SU-DHL-6 (cell line): ENCODE results near the gene HPS4.

Experiments
- H2AFZ ChIP-seq: fragments of 200-600 bp; sonication (generic); 2 replicates; pipeline ENCODE4 v1.6.1; 2014; ENCODE audit warnings: low read depth, mild to moderate bottlenecking, moderate library complexity, mixed read lengths, antibody characterized with exemption, low read length; ENCODE audit not compliant: severe bottlenecking
- H3F3A ChIP-seq: fragments of 200-600 bp; shearing (Covaris generic); 2 replicates; pipeline ENCODE4 v1.6.0; 2016; ENCODE audit warnings: antibody characterized with exemption, mild to moderate bottlenecking; ENCODE audit not compliant: insufficient read depth
- H3K27ac ChIP-seq: fragments of 200-600 bp; sonication (generic); 2 replicates; pipeline ENCODE4 v1.5.1; 2016; ENCODE audit warnings: low read depth, mild to moderate bottlenecking, low read length, moderate library complexity, mixed read lengths
- H3K27me3 ChIP-seq: fragments of 200-600 bp; sonication (generic), shearing (Covaris generic); 2 replicates; pipeline ENCODE4 v1.6.0; 2014; ENCODE audit warnings: mild to moderate bottlenecking, low read length
- H3K36me3 ChIP-seq: fragments of 200-600 bp; sonication (generic); 2 replicates; pipeline ENCODE4 v1.6.1; 2014; ENCODE audit warnings: mild to moderate bottlenecking, low read length, mixed read lengths
- H3K4me2 ChIP-seq: fragments of 300-600, 200-600 bp; shearing (Covaris generic), sonication (generic); 2 replicates; pipeline ENCODE4 v1.6.0; 2014; ENCODE audit warnings: low read length, low read depth, mild to moderate bottlenecking; ENCODE audit not compliant: poor library complexity, severe bottlenecking
- H3K4me3 ChIP-seq: fragments of 200-600 bp; sonication (generic); 2 replicates; pipeline ENCODE4 v1.5.1; 2014; ENCODE audit warnings: antibody characterized with exemption, low read length, mild to moderate bottlenecking, mixed read lengths; ENCODE audit not compliant: insufficient read depth, poor library complexity, severe bottlenecking
- H3K79me2 ChIP-seq: fragments of 200-600 bp; sonication (generic); 2 replicates; pipeline ENCODE4 v1.6.1; 2014; ENCODE audit warnings: mild to moderate bottlenecking, low read length, moderate library complexity; ENCODE audit not compliant: insufficient read depth
- H3K9ac ChIP-seq: fragments of 200-600 bp; sonication (generic); 2 replicates; pipeline ENCODE4 v1.7.0; 2014; ENCODE audit warnings: mild to moderate bottlenecking, low read length
- H3K9me2 ChIP-seq: fragments of 200-600 bp; sonication (generic); replicated peaks from 2 replicates; pipeline ENCODE4 v1.6.1; 2014; ENCODE audit warnings: low read length; ENCODE audit not compliant: insufficient read depth
- H3K9me3 ChIP-seq: fragments of 200-600 bp; sonication (generic); 2 replicates; pipeline ENCODE4 v1.6.1; 2014; ENCODE audit warnings: low read length, mixed read lengths; ENCODE audit not compliant: insufficient read depth
- H4K20me1 ChIP-seq: fragments of 200-600 bp; sonication (generic); 2 replicates; pipeline ENCODE4 v1.6.1; 2014; ENCODE audit warnings: low read depth, mild to moderate bottlenecking, antibody characterized with exemption, low read length, moderate library complexity, mixed read lengths
- EZH2phosphoT487 ChIP-seq: fragments of 200-600 bp; sonication (generic), shearing (Covaris generic); conservative IDR thresholded peaks from 2 replicates; pipeline ENCODE4 v1.6.1; 2018; ENCODE audit warnings: mild to moderate bottlenecking, antibody characterized with exemption, low read length, moderate library complexity, mixed read lengths
- TF ChIP-seq, protein P1 (sequence below): fragments of 200-600 bp; sonication (generic); IDR thresholded peaks from one replicate; pipeline ENCODE4 v1.5.1; 2017; ENCODE audit warnings: antibody characterized with exemption, mild to moderate bottlenecking, low read length, moderate library complexity; ENCODE audit not compliant: insufficient read depth, poor library complexity, severe bottlenecking

HPS4 gene

DNA sequence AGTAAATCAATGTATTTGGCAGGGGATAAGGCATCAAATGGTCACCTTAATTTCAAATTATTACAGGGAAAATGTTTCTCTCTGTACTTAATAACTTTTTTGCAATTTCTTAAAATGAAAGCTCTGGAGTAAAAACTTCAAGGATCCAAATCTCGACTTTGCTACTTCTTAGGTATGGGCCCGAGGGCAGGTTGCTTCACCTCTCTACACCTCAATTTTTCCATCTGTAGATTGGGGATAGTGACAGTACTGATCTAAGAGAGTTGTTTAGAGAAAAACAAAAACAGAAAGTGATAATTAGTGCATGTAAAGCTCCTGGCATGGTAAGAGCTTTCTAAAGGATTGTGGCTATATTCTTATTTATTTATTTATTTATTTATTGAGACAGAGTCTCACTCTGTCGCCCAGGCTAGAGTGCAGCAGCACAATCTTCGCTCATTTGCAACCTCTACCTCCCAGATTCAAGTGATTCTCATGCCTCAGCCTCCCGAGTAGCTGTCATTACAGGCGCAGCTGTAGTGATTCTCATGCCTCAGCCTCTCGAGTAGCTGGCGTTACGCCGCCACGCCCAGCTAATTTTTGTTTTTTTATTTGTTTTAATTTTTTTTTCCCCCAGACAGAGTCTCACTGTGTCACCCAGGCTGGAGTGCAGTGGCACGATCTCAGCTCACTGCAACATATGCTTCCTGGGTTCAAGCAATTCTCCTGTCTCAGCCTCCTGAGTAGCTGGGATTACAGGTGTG, 31.0 kb upstream of the HPS4 start:
- TF ChIP-seq, protein P1, sequence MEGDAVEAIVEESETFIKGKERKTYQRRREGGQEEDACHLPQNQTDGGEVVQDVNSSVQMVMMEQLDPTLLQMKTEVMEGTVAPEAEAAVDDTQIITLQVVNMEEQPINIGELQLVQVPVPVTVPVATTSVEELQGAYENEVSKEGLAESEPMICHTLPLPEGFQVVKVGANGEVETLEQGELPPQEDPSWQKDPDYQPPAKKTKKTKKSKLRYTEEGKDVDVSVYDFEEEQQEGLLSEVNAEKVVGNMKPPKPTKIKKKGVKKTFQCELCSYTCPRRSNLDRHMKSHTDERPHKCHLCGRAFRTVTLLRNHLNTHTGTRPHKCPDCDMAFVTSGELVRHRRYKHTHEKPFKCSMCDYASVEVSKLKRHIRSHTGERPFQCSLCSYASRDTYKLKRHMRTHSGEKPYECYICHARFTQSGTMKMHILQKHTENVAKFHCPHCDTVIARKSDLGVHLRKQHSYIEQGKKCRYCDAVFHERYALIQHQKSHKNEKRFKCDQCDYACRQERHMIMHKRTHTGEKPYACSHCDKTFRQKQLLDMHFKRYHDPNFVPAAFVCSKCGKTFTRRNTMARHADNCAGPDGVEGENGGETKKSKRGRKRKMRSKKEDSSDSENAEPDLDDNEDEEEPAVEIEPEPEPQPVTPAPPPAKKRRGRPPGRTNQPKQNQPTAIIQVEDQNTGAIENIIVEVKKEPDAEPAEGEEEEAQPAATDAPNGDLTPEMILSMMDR: no peak
- no peak for TF ChIP-seq EZH2phosphoT487
- Histone ChIP-seq H3K4me3 (no peak overlapping the region), H2AFZ (no peak overlapping the region), H3K27ac (no peak overlapping the region), H3K4me2 (peak overlapping the region; percentile 92), H4K20me1 (no peaks in the 10 kb centered on the region), H3F3A (no peaks in the 10 kb centered on the region), H3K27me3 (no peaks in the 10 kb centered on the region), H3K9me2 (no peaks in the 10 kb centered on the region), H3K36me3 (no peaks in the 10 kb centered on the region), H3K9ac (no peak overlapping the region), H3K79me2 (peaks cover 18% of the 10 kb centered on the region), H3K9me3 (no peaks in the 10 kb centered on the region)

DNA sequence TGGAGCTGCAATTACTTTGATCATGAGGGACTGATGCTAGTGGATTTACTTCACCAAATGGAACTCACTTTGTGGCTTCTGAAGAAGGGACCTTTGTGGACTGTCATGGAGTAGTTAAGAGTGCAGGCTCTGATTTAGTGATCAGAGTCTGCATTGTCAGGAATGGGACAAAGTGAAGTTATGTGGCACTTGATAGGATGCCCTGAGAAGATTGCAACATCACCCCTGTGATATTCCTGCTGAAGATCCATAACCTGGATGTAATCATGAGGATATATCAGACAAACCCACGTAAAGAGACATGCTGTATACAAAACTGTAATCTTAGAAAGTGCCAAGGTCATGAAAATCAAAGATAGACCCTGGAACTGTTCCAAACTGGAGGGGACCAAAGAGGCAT, 30.3 kb upstream of the HPS4 start:
- no peak overlapping the region for H2AFZ ChIP-seq
- peak overlapping the region; percentile 73 for H3K9ac ChIP-seq
- H3K4me2 ChIP-seq: peak overlapping the region; percentile 92
- no peaks in the 10 kb centered on the region for H3F3A ChIP-seq
- peak overlapping the region; percentile 93 for H3K4me3 ChIP-seq
- no peak overlapping the region for H3K27ac ChIP-seq
- peaks cover 18% of the 10 kb centered on the region for H3K79me2 ChIP-seq
- no peak for TF ChIP-seq EZH2phosphoT487
- TF ChIP-seq, protein P1: no peak
- H3K9me2 ChIP-seq: no peaks in the 10 kb centered on the region
- no peaks in the 10 kb centered on the region for H3K36me3 ChIP-seq
- no peaks in the 10 kb centered on the region for H3K27me3 ChIP-seq
- H4K20me1 ChIP-seq: no peaks in the 10 kb centered on the region
- H3K9me3 ChIP-seq: no peaks in the 10 kb centered on the region

DNA sequence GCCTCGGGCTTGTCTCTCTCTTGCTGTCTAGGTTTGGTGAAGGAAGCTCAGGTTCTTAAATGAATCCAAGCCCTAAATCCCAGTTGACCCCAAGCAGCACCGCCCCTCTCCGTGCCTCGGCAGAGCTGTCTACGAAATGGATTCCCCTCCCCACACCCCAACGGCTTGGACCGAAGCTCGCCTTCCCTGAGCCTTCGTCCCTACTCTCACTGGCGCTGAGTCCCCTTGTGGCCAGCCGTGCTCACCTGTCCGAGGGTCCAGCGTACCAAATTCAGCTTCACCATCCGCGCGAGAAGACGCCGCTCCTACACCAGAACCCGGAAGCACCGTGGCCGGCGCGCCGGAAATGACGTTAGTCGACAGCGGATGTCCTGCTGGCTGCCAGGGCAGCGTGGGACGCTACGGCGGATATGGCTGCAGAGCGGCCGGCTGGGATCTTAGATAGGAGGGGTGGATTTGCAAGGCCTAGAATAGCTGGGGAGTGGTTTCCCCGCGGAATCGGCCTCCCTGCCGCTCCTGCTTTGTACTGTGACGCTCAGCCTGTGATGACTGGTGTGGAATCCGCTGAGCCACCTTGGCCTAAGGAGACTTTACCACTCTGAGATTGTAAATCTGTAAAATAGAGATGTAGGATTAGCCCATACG, 28.7 kb upstream of the HPS4 start, which contains the start of gene TFIP11:
TFIP11 (minus strand) TSS at position 325 of the 645 bp plus-strand sequence. CDS start 2,201 bp downstream, outside the sequence.
- no peaks in the 10 kb centered on the region for H3F3A ChIP-seq
- peak within 1 kb of the TSS; percentile 93 for H3K4me3 ChIP-seq
- no peaks in the 10 kb centered on the region for H4K20me1 ChIP-seq
- no peaks in the 10 kb centered on the region; the same call in 1 of the 2 replicates for H3K36me3 ChIP-seq
- no peaks in the 10 kb centered on the region for H3K9me3 ChIP-seq
- H3K9ac ChIP-seq: peak within 1 kb of the TSS; percentile 73
- no peak within 1 kb of the TSS; the same call in 1 of the 2 replicates for H3K27ac ChIP-seq
- TF ChIP-seq EZH2phosphoT487: no peak
- TF ChIP-seq, protein P1: no peak
- peak within 1 kb of the TSS; percentile 92 for H3K4me2 ChIP-seq
- no peaks in the 10 kb centered on the region for H3K9me2 ChIP-seq
- peak within 1 kb of the TSS; percentile 74 for H2AFZ ChIP-seq
- no peaks in the 10 kb centered on the region for H3K27me3 ChIP-seq
- peaks cover 18% of the 10 kb centered on the region for H3K79me2 ChIP-seq
